Measurements from ENCODE around the gene CBLL2.

CBLL2 gene

GRCh38 chrX:22323541-22323940, 50.8 kb downstream of the CBLL2 start:
- no peak for TF ChIP-seq TAF1 (IDR thresholded peaks at IDR 0.05; ENCODE audit: borderline replicate concordance, insufficient read depth, low read length)
- TF ChIP-seq REST (IDR thresholded peaks at IDR 0.05; ENCODE audit: insufficient read depth in 1 of 2, low read depth in 2 of 2, low read length in 2 of 2) = no peak
- no peak for TF ChIP-seq POLR2AphosphoS5 (IDR thresholded peaks at IDR 0.05; ENCODE audit: low read depth, low read length)
- TF ChIP-seq FOXP2 (optimal IDR thresholded peaks at IDR 0.05; ENCODE audit: borderline replicate concordance, extremely low read depth, extremely low read length, insufficient read depth) = no peak
- TF ChIP-seq SIN3A (IDR thresholded peaks at IDR 0.05; ENCODE audit: borderline replicate concordance, insufficient read depth, low read length) = no peak
